ENCODE results near the gene TRIP13. TPM values are rescaled to one million over a fixed set of nuclear protein-coding genes. Genes with fewer than 3 reads are reported as not detected.

Gene TRIP13
- total RNA-seq, 1 experiment from 2014 or later, result 45.9 TPM

- peak; percentile 14; the same call in 1 of the 2 replicates for ATAC-seq
- POLR2A ChIA-PET, result no interaction called here
- CTCF ChIA-PET, result no interaction called here
Observed at GRCh38 chr5:862367-863243, 30.1 kb upstream of the TRIP13 start.

GRCh38 chr5:863244-863805, 29.4 kb upstream of the TRIP13 start:
- in situ Hi-C loops (cut with HindIII; ENCODE audit: low pct_unique_long_range_greater_than_20kb, low sequenced_read_pairs) (no loop called here), intact Hi-C loops (cut with micrococcal nuclease; ENCODE audit: unreplicated experiment) (no loop called here)
- no TSS peak for BruUV-seq (replicated peaks)
- ChIA-PET POLR2A (interaction anchor here (0.7 kb wide), 1 partner anchor 254 kb away, joined by 4 read pairs; no protein-coding TSS in a partner anchor), CTCF (no interaction called here)
- H3K27me3 ChIP-seq (ENCODE audit: control insufficient read depth, insufficient read depth, low read length), result no peaks in the 10 kb centered on the region
- H3K4me3 ChIP-seq (ENCODE audit: low read depth in 2 of 2, low read length in 2 of 2), result no peak overlapping the region
- H3K27ac ChIP-seq (ENCODE audit: low read length), result no peak overlapping the region
- H3K4me1 ChIP-seq (ENCODE audit: control insufficient read depth, insufficient read depth, low read length), result no peaks in the 10 kb centered on the region
- peaks cover 6% of the 10 kb centered on the region for H3K36me3 ChIP-seq (ENCODE audit: control insufficient read depth, insufficient read depth, low read length)
- no peak; the same call in 1 of the 2 replicates for TF ChIP-seq POLR2AphosphoS5 (IDR thresholded peaks at IDR 0.05; ENCODE audit: low read depth, low read length)
- TF ChIP-seq SIN3A (IDR thresholded peaks at IDR 0.05; ENCODE audit: borderline replicate concordance, insufficient read depth, low read depth, low read length), result no peak
- TF ChIP-seq TCF7L2 (IDR thresholded peaks at IDR 0.05; ENCODE audit: low read depth, low read length), result no peak
- TF ChIP-seq CTCF (IDR thresholded peaks at IDR 0.05), result no peak
- no peak for TF ChIP-seq REST (IDR thresholded peaks at IDR 0.05; ENCODE audit: insufficient read depth in 1 of 2, low read depth in 2 of 2, low read length in 1 of 2)
- H3K9me3 ChIP-seq (ENCODE audit: control insufficient read depth, insufficient read depth, low read depth, low read length), result no peaks in the 10 kb centered on the region
- ATAC-seq (no peak), DNase-seq (ENCODE audit: low read depth, low spot score) (no peak)

More at GRCh38 chr5:862367-863243, 30.1 kb upstream of the TRIP13 start:
- Histone ChIP-seq H3K36me3 (ENCODE audit: control insufficient read depth, insufficient read depth, low read length) (peaks cover 5% of the 10 kb centered on the region; the same call in 1 of the 2 replicates), H3K4me1 (ENCODE audit: control insufficient read depth, insufficient read depth, low read length) (no peaks in the 10 kb centered on the region), H3K4me3 (ENCODE audit: low read depth in 2 of 2, low read length in 2 of 2) (no peak overlapping the region), H3K27me3 (ENCODE audit: control insufficient read depth, insufficient read depth, low read length) (no peaks in the 10 kb centered on the region), H3K9me3 (ENCODE audit: control insufficient read depth, insufficient read depth, low read depth, low read length) (no peaks in the 10 kb centered on the region), H3K27ac (ENCODE audit: low read length) (no peak overlapping the region)
- no TSS peak for BruUV-seq (replicated peaks)
- in situ Hi-C loops (cut with HindIII; ENCODE audit: low pct_unique_long_range_greater_than_20kb, low sequenced_read_pairs) (no loop called here), intact Hi-C loops (cut with micrococcal nuclease; ENCODE audit: unreplicated experiment) (no loop called here)
- no peak for DNase-seq (ENCODE audit: low read depth, low spot score)
- TF ChIP-seq REST (IDR thresholded peaks at IDR 0.05; ENCODE audit: insufficient read depth in 1 of 2, low read depth in 2 of 2, low read length in 1 of 2), result 0 out of 4 replicates have a peak, but pooled peaks of 1 of the 2 experiments have one; percentile 27
- TF ChIP-seq CTCF (IDR thresholded peaks at IDR 0.05), result no peak

Data from Panc1 (cell line).